Lower leg skin (tissue), 4 donors: Measurements from ENCODE around the gene NT5DC3. TPM values are rescaled to one million over a fixed set of nuclear protein-coding genes. Genes with fewer than 3 reads are reported as not detected.

ENCODE experiments used
- DNase-seq, 2 donors: peaks; one replicate each; pipeline ENCODE4 v3.0.0-alpha.2; 2019; ENCODE audit warnings: low spot score in 2 of 2
- H3K4me3 ChIP-seq: fragments of 200-600 bp; sonication (generic); 2 replicates; pipeline ENCODE4 v1.5.1; 2017; ENCODE audit warnings: mild to moderate bottlenecking, low read depth; ENCODE audit not compliant: poor library complexity, severe bottlenecking
- POLR2A ChIP-seq, 2 donors: fragments of 450-650 bp; IDR thresholded peaks; one replicate each; pipeline ENCODE4 v1.6.1; 2016 to 2017; ENCODE audit warnings: antibody characterized with exemption in 2 of 2, mild to moderate bottlenecking in 1 of 2, moderate library complexity in 1 of 2
- WGBS, 2 donors: methylation state at CpG; one replicate each; pipeline ENCODE4 v1.1.5; 2018; 5-methylcytosine and 5-hydroxymethylcytosine counted together
- intact Hi-C: fragments of 100-400 bp; cut with DNase I; formaldehyde crosslinking; loops from one replicate; pipeline ENCODE4 v1.15.0; 2023; ENCODE audit warnings: low total_unique reads
- total RNA-seq, 4 donors: library from RNA; depleted of rRNA; stranded (reverse); fragments of >200 nt; gene quantifications; one replicate each; pipeline ENCODE4 v1.1.0, GENCODE V29; 2016
- TF ChIP-seq, protein P1 (sequence below), 3 donors: fragments of 450-650 bp; IDR thresholded peaks; one replicate each; pipeline ENCODE4 v1.5.1; 2016; ENCODE audit warnings: antibody characterized with exemption in 3 of 3, mild to moderate bottlenecking in 3 of 3, moderate library complexity in 2 of 3

NT5DC3 gene
- total RNA-seq, 4 donors from 2014 or later: 2.9 to 4.2 (median 3.5) TPM

DNA sequence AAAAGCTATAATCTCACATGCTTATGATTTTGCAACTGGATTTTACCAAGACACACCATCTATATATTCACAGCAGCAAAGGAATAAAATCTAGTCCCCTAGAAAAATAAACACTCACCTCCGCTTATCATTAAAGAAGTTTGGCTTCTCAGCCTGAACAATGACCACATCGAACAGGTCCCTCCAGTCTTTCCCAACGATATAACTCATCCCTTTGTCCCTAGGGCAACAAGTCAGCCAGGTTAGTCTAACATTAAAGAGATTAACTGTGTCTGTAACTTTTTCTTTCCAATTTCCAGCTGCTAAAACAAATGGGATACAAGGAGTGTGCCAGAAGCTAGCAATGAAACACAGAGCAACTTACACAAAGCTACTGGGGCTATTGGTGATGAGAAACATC is 48.0 kb downstream of the NT5DC3 start:
- no peak for TF ChIP-seq POLR2A (IDR thresholded peaks at IDR 0.05)
- TF ChIP-seq, protein P1, sequence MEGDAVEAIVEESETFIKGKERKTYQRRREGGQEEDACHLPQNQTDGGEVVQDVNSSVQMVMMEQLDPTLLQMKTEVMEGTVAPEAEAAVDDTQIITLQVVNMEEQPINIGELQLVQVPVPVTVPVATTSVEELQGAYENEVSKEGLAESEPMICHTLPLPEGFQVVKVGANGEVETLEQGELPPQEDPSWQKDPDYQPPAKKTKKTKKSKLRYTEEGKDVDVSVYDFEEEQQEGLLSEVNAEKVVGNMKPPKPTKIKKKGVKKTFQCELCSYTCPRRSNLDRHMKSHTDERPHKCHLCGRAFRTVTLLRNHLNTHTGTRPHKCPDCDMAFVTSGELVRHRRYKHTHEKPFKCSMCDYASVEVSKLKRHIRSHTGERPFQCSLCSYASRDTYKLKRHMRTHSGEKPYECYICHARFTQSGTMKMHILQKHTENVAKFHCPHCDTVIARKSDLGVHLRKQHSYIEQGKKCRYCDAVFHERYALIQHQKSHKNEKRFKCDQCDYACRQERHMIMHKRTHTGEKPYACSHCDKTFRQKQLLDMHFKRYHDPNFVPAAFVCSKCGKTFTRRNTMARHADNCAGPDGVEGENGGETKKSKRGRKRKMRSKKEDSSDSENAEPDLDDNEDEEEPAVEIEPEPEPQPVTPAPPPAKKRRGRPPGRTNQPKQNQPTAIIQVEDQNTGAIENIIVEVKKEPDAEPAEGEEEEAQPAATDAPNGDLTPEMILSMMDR (IDR thresholded peaks at IDR 0.05): no peak
- intact Hi-C loops: no loop called here
- H3K4me3 ChIP-seq: no peak overlapping the region
- 53 to 77% methylated on average over 3 of the region's 3 CpGs for WGBS, 2 donors
- no peak for DNase-seq

DNA sequence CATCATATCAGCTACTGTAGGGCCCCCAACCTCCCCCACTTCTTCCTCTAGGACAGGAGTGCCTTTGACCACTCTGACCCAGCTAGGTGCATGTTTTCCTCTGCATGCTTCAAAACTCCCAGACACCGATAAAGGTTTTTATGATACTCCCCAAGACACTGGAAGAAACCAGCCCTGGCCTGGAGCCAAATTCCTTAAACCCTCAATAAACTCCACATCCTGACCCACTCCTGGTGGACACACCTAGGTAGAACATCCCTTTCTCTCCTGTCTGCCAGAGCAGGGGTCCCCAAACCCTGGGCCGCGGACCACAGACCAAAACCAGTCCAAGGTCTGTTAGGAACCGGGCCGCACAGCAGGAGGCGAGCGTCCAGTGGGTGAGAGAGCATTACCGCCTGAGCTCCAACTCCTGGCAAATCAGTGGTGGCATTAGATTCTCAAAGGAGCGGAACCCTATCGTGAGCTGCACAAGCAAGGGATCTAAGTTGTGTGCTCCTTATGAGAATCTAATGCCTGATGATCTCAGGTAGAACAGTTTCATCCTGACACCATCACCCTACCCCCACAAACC is 49.6 kb downstream of the NT5DC3 start:
- no peak for TF ChIP-seq POLR2A (IDR thresholded peaks at IDR 0.05)
- intact Hi-C loops: no loop called here
- no peak for DNase-seq
- 86 to 90% methylated on average over 10 of the region's 10 CpGs for WGBS, 2 donors
- no peak overlapping the region for H3K4me3 ChIP-seq

DNA sequence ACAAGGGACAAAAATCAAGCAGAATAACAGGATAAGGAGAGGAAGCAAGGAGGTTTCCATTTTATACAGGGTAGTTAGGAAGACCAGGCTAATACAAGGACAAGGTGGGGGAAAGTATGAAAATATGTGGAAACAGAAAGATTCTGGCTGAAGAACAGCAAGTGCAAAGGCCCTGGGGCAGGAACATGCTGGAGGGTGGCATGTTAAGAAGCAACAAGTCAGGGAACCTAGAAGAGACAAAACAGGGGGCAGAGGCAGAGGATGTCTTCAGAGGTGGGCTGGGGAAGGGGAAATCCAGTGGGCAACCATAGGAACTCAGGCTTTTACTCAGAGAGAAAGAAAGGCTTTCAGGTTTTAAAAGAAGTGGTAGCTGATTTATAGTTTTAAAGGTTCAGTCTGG is 54.8 kb downstream of the NT5DC3 start:
- no peak overlapping the region for H3K4me3 ChIP-seq
- intact Hi-C loops: no loop called here
- DNase-seq: no peak
- no peak for TF ChIP-seq POLR2A (IDR thresholded peaks at IDR 0.05)
- TF ChIP-seq, protein P1 (IDR thresholded peaks at IDR 0.05): no peak

DNA sequence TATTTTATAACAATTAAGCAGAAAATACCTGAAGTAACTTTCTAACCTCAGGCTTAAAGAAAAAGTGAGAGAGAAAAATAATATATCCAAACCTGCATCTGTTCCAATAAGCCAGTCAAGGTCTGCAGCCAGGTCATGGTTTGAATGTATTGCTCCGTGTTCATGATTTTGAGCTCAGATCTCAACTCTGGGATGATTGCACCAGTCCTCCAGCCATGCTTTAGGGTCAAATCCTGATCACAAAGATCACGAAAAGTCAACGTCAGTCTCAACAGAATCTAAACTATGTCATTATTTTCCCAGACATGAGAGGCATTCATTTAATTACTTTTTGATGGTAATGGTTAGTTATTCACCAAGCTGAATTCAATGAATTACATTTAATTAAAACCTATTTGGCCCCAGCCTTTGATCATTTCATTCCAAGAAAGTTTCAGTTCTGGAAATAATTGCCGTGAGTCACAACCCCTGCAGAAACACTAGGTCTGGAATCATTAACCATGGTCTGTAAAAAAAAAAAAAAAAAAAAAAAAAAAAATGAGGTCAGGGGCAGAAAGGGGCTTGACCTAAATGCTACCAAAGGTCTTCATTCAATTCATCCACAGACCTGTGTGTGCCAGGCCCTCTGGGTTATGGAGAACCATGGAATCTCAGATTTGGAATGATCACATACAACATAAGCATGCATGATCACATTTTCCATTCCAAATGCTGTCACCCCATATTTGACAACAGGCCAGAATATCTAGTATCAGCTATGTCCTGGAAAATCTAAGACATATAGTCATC is 55.6 kb downstream of the NT5DC3 start:
- 50 to 62% methylated on average over 4 of the region's 4 CpGs for WGBS, 2 donors

DNA sequence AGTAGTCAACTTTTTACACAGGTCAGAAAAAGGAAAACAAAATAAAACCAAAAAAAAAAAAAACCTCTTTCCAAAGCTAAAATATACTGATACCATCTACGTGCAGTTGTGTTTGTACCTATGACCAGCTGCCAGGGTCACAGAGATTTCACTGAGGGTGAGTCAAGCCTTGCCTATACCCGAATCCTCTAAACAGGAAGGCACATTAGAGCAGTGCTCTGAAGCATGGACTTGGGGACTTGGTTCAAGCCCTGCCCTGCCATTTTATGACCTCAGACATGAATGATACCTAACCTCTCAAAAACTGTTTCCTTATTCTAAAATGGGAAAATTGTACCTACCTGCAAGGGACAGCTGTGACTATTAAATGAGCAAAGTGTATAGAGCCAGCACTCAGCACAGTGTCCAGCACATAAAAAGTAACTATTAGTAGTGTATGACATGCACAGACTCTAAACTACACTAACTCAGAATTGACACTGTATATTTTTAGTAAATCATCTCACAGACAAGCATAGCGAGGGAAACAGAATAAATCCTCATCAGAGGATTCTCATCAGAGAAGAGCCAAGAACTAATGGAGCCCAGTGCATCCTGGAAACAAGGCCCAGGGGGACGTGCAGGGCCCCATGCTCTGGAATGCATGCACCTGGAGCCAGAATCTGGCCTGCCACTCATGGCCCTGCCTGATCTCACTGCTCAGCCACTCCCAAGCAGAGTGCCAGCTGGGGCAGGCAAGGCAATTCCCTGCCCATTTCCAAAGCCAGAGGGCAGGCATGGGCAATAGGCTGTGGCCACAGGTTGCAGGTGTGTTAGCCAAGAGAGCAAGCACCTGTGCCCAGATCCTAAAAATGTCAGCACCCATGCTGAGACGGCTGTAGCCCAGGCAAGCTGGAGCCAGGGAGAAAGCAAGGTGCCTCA is 57.0 kb downstream of the NT5DC3 start:
- intact Hi-C loops: no loop called here
- WGBS, 2 donors: 71 to 84% methylated on average over 5 of the region's 5 CpGs
- H3K4me3 ChIP-seq: no peak overlapping the region

More for the DNA sequence above, 55.6 kb downstream of the NT5DC3 start:
- H3K4me3 ChIP-seq: no peak overlapping the region
- no peak for DNase-seq
- TF ChIP-seq, protein P1 (IDR thresholded peaks at IDR 0.05): no peak
- no peak for TF ChIP-seq POLR2A (IDR thresholded peaks at IDR 0.05)
- intact Hi-C loops: no loop called here

More for the DNA sequence above, 57.0 kb downstream of the NT5DC3 start:
- no peak for DNase-seq
- TF ChIP-seq POLR2A (IDR thresholded peaks at IDR 0.05): no peak
- TF ChIP-seq, protein P1 (IDR thresholded peaks at IDR 0.05): no peak
